IPS DF 19.7 (cell line): ENCODE measurements around the gene MXD1.

Experiments used
- DNase-seq: peaks from one replicate; pipeline ENCODE4 v3.0.0-alpha.2; 2013; ENCODE audit warnings: low read depth, low spot score

Gene MXD1

GRCh38 chr2:69954084-69954483, 39.2 kb downstream of the MXD1 start:
- no peak for DNase-seq

DNA sequence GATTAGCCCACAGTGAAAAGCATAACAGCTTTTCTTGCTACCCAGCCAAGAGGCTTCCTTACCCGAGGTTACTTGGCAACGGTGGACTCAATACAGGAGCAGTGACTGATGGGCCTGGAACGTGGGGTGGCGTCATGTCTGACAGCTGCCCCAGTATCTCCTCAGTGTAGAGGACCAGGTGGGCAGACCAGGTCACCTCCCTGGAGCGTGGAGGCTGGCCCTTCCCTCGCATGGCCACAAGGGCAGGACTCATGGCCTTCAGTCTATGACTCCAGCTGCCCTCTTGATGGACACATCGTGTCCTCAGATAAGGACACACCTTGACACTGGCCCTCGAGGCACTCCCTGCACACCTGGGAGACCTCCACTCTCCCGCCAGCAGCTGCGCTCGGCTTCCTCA, 40.1 kb downstream of the MXD1 start:
- no peak for DNase-seq

DNA sequence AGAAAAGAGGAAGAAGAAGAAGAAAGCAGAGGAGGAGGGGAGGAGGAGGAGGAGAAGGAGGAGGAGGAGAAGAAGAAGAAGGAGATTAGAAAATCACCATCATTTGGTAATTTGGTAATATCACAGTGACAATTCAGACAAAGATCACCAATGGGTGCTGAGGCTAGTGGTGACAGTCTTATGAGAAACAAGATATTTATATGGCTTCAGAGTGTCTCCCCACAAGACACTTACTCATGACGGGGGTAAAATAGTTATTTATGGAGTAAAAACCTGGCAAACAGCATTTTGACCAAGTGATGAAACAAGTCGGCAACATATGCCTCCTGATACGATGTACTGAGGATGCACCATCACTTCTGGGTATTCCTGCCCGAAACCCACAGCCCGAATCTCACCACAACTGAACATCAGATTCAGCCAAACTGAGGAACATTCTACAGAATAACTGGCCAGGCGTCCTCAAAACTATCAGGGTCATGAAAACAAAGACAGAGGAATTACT, 41.6 kb downstream of the MXD1 start:
- DNase-seq: no peak

DNA sequence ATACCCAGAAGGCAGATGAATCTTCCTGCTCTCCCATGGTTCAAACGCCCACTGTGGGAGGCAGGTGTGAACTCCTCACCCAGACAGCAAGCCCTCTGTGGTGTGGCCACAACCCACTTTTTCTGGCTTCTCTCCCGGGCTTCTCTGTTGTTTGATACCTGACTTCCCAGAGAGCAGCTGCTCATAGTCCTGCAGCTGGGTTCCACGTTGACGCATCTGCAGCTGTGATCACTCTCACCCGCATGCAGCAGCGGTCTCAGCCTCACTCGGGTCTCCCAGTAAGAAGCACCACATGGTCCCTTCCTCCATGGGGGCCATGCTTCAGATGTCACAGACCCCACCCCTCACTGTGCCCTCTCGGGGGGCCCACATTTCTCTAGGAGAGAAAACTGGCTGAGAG, 43.1 kb downstream of the MXD1 start:
- DNase-seq: no peak

- no peak for DNase-seq
Measured at GRCh38 chr2:69958480-69958879, 43.6 kb downstream of the MXD1 start.

- no peak for DNase-seq
Measured at GRCh38 chr2:69959425-69959824, 44.5 kb downstream of the MXD1 start.

DNA sequence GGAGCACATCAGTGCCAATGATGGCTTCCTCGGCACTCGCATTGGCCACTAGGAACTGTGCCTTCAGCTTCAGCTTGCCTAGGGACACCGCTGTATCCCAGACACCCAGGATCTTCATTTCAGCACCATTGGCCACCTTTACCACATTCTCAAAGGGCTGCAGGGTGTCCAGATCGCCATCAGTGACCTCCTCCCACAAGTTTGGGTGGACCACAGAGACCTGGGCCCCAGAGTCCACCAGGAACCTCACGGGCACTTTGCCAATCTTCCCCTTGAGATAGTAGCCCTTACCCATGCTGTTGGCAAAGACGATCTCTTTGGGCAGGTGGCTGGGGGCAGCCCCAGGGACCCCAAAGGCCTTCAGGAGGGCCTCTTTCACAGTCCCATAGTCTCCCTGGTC, 45.9 kb downstream of the MXD1 start:
- DNase-seq: no peak

DNA sequence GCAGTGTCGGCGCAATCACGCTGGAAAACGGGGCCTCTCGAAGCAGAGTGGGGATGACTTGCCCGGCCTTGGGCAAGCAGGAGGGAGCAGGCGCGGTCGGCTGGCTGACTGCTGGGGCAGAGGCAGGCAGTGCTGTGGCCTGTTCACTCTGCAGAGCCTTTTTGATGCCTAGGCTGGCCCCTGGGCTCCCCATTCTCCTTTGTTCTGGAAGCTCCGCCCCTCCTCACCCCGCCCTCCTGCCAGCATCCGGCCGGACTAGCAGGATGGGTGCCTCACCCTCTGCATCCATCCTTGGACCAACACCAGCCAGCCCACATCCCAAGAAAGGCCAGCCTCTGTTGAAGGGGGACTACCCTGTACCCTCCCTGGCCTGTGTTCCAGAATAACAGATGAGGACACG, 46.6 kb downstream of the MXD1 start, which contains the start of gene ASPRV1:
Gene ASPRV1 (minus strand): TSS at position 136 of the 400 bp plus-strand sequence. CDS start 195 bp downstream, outside the sequence.
- no peak for DNase-seq

GRCh38 chr2:69962986-69963730, 48.2 kb downstream of the MXD1 start:
- no peak for DNase-seq

- no peak for DNase-seq
Measured at GRCh38 chr2:69964353-69964841, 49.5 kb downstream of the MXD1 start.

- DNase-seq: no peak
Measured at GRCh38 chr2:69965756-69966445, 51.0 kb downstream of the MXD1 start.

DNA sequence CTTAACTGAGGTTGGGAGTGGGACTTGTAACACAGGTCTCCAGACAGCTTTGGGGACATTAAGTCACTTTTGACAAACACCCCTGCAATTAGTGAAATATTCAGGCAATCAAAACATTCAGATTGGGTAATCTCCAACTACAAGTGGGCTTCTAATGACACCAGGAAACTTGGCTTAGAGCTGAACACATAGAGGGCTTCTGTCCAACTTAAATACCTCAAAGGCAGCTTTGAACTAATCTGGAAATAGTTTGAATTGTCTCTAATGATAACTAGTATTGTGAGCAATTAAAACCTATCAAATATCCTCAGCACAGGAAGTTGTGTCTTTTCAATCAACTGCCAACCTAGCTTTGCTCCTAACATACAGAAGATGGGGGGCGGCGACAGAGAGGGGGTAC, 51.6 kb downstream of the MXD1 start:
- no peak for DNase-seq

DNA sequence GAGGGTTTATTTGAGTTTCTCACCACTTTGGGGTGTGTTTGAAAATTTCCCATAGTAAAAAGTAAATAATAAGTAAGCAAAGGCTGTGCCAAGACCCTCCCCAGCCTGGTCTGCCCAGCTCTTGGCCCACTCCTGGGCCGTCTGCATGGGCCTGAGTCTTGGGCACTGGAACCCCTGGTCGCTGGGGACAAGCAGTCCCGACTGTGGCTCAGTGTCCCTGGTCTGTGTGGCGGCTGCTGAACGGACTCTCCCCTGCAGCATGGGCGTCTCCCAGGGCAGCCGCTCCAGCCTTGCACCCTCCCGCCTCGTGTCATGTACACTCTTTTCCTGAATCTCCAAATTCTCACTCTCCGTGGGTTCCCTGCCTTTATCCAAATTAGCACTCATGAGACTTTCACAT, 53.7 kb downstream of the MXD1 start:
- no peak for DNase-seq

GRCh38 chr2:69969126-69969983, 54.4 kb downstream of the MXD1 start:
- DNase-seq: no peak

DNA sequence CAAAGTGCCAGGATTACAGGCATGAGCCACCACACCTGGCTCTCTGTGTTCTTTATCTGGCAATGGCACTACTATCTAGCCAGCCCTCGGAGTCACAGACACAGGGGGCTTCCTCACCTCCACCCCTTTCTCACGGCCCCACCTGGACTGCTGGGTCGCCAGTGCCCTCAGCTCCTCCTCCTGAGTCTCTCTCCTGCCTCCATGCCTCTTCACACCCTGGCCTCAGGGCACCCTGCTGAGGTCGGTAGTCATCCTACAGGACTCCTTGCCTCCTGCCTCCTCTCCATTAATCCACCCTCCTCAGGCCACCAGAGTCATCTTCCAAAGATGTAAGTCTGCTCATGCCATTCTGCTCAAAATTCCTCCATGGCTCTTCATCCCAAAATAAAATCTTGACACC, 55.1 kb downstream of the MXD1 start:
- no peak for DNase-seq

DNA sequence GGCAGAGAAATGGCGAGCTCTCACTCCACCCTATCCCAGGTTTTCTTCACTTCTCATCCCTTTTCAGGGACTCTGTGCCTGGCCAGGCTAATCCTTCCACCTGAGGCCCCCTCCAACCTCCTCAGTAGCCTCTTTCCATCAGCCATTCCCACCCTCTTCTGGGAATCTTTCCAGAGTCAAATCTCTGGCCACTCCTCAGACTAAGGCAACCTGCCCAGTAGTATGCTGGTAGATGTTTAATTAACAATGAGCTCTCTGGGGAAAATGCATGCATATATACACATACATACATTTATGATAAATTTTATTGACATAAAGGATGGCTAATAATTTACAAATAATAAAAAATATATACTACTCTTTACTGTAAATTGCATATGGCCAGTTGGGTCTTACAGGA, 57.9 kb downstream of the MXD1 start:
- DNase-seq: no peak

- no peak for DNase-seq
Measured at GRCh38 chr2:69973335-69973735, 58.4 kb downstream of the MXD1 start.

- DNase-seq: no peak
Measured at GRCh38 chr2:69975136-69975852, 60.4 kb downstream of the MXD1 start.

DNA sequence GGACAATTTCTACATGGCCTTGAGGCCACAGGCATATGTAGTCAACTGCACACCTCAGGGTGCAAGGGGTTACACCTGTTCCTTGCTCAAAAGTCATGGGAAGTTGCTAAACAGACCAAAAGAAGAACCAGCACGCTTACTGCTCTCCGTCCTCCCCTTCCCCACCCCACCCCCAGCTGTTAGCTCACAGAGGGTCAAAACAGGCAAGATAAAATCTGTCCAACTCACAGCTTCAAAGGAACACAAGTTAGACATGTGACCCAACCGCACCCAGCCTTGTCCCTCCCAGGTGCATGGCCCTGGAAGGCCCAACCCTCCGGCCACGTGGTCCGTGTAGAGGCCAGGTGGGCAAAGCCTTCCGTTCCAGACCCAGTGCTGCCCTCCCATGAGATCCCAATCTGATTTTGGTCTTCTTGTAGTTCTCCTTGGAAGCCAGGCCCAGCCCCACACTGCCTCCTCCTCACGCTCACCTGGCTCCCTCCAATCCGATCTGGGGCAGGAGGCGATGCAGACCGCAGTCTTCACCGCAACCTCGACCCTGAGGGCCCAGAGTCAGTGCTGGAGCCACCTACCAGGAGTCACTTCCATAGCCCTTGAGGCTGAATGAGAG, 61.0 kb downstream of the MXD1 start:
- no peak for DNase-seq

GRCh38 chr2:69977186-69977585, 62.3 kb downstream of the MXD1 start:
- DNase-seq: no peak
